AG09319 (cell line): ENCODE results near the gene ST6GALNAC3.

Experiments
- DNase-seq: peaks from one replicate; pipeline ENCODE4 v3.0.0-alpha.2; 2010; ENCODE audit warnings: low read depth; ENCODE audit errors: extremely low read depth
- TF ChIP-seq, protein P1 (sequence below): IDR thresholded peaks from 2 replicates; pipeline ENCODE4 v1.5.1; 2011; ENCODE audit warnings: low read depth, mild to moderate bottlenecking, inconsistent platforms, low read length, moderate library complexity

Gene ST6GALNAC3

DNA sequence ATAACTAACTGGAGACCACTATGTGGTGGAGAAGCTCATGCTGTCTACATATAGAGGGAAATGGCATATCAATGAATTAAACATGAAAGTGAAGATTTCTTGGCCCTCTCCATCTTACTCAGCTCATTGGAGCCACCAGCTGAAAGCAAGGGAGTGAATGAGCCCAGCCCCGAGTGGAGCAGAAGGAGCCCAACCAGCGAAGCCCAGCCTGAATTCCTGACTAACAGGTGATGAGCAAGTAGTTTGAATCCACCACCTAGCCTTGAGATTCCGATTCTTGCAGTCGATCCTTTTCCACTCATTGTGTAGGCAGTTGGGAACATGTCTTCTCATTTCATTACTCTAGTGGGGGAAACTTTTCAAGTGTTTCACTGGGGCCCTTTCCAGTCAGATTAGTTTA is 18.6 kb upstream of the ST6GALNAC3 start:
- TF ChIP-seq, protein P1, sequence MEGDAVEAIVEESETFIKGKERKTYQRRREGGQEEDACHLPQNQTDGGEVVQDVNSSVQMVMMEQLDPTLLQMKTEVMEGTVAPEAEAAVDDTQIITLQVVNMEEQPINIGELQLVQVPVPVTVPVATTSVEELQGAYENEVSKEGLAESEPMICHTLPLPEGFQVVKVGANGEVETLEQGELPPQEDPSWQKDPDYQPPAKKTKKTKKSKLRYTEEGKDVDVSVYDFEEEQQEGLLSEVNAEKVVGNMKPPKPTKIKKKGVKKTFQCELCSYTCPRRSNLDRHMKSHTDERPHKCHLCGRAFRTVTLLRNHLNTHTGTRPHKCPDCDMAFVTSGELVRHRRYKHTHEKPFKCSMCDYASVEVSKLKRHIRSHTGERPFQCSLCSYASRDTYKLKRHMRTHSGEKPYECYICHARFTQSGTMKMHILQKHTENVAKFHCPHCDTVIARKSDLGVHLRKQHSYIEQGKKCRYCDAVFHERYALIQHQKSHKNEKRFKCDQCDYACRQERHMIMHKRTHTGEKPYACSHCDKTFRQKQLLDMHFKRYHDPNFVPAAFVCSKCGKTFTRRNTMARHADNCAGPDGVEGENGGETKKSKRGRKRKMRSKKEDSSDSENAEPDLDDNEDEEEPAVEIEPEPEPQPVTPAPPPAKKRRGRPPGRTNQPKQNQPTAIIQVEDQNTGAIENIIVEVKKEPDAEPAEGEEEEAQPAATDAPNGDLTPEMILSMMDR, result no peak
- DNase-seq, result no peak

DNA sequence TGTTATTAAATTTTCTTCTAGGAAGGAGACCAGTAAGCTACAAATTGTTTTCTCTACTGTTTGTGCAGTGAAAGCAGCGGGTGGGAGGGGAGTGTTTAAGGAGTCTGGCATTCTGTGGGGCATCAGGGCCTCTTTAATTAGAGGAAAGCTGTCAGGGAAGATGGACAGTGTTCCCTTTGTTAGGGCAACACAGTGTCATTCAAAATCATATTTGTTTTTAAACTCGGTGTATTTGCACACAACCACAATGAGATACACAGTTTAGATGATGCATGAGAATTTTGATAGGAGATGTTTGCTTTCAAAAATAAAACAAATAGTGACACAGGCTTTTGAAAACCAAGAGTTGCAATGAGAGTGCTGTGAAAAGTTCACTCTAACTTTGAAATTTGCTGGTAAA is 15.1 kb upstream of the ST6GALNAC3 start:
- TF ChIP-seq, protein P1, result no peak
- no peak for DNase-seq

DNA sequence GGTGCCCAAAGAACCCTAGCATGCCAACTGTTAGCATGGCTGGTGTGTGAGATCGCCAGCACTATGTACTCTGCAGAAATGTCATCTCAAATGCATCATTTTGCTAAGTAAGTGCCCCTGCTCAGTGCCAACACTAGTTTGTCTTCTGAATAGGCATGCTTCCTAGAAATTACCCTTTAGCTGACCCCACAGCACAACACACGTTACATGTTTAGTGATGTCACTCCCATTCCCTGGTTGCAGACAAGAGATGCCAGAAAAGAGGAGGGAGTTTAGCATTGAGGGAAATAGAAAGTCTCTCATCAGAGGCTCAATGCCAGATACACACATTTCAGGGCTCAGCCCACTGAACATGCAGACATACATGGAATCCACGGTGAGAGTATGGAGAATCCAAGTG is 9.3 kb upstream of the ST6GALNAC3 start:
- TF ChIP-seq, protein P1, result no peak
- no peak for DNase-seq

DNA sequence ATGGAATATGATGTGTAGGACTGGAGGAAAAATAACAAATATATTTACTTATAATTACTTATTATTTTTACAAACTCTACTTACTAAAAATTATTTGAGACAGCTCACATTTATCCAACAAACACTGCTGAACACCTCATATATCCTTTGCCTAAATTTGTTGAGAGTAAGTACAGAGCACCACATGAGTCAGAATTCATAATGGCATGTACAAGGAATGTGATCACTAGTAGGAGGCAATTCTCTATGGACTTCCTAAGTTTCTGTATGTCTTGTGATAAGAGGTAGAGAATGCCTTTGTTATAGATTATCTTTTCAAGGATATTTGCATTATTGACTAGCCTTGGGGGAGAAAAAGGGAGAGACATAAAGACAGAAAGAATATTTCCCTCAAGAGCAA is 8.2 kb upstream of the ST6GALNAC3 start:
- TF ChIP-seq, protein P1, result no peak
- DNase-seq, result no peak

DNA sequence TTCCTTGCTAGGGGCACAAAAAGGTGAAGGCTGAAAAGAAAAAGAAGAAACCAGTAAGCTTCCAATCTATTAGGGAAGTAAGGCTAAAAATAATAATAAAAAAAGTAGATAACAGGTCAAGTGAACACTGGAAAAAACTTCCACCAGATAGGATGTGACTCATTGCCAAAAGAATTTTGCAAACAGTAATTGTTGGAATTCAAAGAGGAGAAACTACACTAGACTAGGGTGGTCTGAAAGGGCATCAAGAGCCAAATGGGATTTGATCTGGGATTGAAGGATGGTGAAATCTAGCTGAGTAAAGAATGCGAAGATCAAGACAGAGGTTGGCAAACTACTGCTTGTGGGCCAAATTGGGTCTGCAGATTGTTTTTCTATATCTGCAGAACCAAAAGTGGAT is 6.0 kb upstream of the ST6GALNAC3 start:
- TF ChIP-seq, protein P1, result no peak
- no peak for DNase-seq

DNA sequence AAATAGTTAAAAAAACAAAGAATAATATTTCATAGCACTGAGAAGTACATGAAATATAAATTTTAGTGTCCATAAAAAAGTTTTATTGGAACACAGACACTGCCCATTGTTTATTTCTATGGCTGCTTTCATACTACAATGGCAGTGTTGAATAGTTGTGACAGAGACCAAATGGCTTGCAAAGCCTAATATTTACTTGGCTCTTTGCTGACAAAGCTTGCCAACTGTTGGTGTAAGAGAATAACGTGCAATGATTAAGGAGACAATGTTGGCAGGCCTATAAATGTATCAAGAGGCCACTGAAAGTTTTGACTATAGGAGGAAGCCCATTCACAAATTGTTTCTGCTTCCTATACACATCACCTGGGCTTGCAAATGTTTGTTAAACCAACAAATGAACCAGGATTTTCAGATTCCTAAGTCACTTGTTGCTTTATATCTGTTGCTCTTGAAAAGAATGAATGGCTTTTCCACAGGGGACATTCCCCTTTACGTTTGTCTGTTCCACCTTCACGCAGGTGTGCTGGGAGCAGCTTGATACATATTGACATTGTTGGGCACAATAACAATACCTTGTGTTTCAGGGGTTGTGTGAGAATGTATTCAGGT is 5.5 kb upstream of the ST6GALNAC3 start:
- TF ChIP-seq, protein P1, result no peak
- DNase-seq, result no peak

DNA sequence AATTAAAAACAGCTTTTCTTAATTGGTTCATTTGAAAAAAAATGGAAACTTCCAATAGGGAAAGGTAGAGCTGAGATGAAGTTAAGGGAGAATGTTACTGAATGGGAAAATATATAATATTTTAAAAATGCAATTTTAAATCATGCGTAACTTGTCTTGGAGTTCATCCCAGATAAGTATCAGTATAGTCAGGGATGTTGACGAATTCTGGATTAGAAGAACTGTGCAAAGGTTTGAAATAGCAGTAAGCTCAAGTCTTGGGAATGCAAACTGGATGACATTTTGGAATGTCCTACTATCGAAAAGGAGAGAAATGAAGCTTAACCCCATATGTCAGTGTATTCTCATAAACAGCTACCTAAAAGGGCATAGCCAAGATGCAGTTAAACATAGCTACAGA is 4.0 kb upstream of the ST6GALNAC3 start:
- DNase-seq, result no peak
- TF ChIP-seq, protein P1, result no peak
